Pancreas (tissue), 10 donors: ENCODE data around the gene NR3C2. TPM values are rescaled to one million over a fixed set of nuclear protein-coding genes. Genes with fewer than 3 reads are reported as not detected.

ENCODE experiments used
- ATAC-seq, 4 donors: fragments of 200-7000 bp; cut with Tn5 transposase; one replicate each; pipeline versions ENCODE4 v1.8.0 to v1.9.1; 2020; ENCODE audit warnings: mild to moderate bottlenecking in 4 of 4, moderate library complexity in 4 of 4
- DNase-seq, 6 donors: peaks; one replicate each; pipeline ENCODE4 v3.0.0-alpha.2; 2020
- FAIRE-seq: peaks from 2 replicates; lab custom pipeline; 2012; peaks lifted over from hg19 to GRCh38; lab: Jason Lieb, UNC
- H3K27ac ChIP-seq, 4 donors: fragments of 200-600 bp; sonication (generic); 1 replicate in 3 of 4; 2 replicates in 1 of 4; pipeline versions ENCODE4 v1.5.0 to v1.8.0; 2020
- H3K27me3 ChIP-seq, 4 donors: fragments of 200-600 bp; one replicate each; pipeline ENCODE4 v1.8.0; 2021
- H3K36me3 ChIP-seq, 3 donors: fragments of 200-600 bp; sonication (generic) in 1 of 3; one replicate each; pipeline versions ENCODE4 v1.5.0 to v1.8.0; 2020 to 2021
- H3K4me1 ChIP-seq, 3 donors: fragments of 200-600 bp; one replicate each; pipeline ENCODE4 v1.8.0; 2021
- H3K4me3 ChIP-seq, 4 donors: fragments of 200-600 bp; sonication (generic) in 2 of 4; one replicate each; pipeline versions ENCODE4 v1.5.0 to v1.8.0; 2020 to 2021
- H3K9me3 ChIP-seq, 4 donors: fragments of 200-600 bp; one replicate each; pipeline ENCODE4 v1.8.0; 2021
- WGBS, 2 donors: extraction: QIAGEN DNeasy Blood & Tissue Kit; methylation state at CpG; one replicate each; pipeline ENCODE4 v1.1.7; 2013; 5-methylcytosine and 5-hydroxymethylcytosine counted together
- intact Hi-C, 3 donors: fragments of 100-400 bp; cut with DNase I; formaldehyde crosslinking; loops; one replicate each; pipeline versions ENCODE4 v1.11.1 to v1.14.2; 2022
- polyA plus RNA-seq, 2 donors: library from polyadenylated mRNA; stranded (reverse); fragments of 200-250 nt; gene quantifications; one replicate each; pipeline ENCODE4 v1.2.3, GENCODE V29; 2013
- total RNA-seq, 6 donors: library from RNA; stranded (reverse); fragmentation: NEBNext Ultra II Directional in 4 of 6; extraction: Animal tissue kit (Norgen Biotek cat#: 25700) in 4 of 6; gene quantifications; one replicate each; pipeline versions ENCODE4 v1.2.1 to v1.2.4, GENCODE V29; 2021 to 2023
- TF ChIP-seq, protein P1 (sequence below), 4 donors: fragments of 200-600 bp; sonication (generic) in 3 of 4; IDR thresholded peaks; one replicate each; pipeline versions ENCODE4 v1.5.0 to v1.8.0; 2021; ENCODE audit warnings: antibody characterized with exemption in 4 of 4
- donor health status: healthy with polysubstance abuse.
- donor health status: DM: no; HTN: no; CAD: no; lungs with moderate emphysema.
- donor health status: DM: no; HTN: no; CAD: no.
- donor health status: control.
- donor health status: control.
- donor health status: Bipolar disorder and iron deficiency.
- donor health status: DM: yes; HTN: yes; CAD: no.
- donor health status: DM: no; HTN: no; CAD: no.
- donor health status: DM: no; HTN: no; CAD: no.
- donor health status: DM: yes; HTN: yes; CAD: no.

The NR3C2 gene
- total and polyA plus RNA-seq, 8 donors, result 2.5 to 15.7 (median 12.5) TPM

DNA sequence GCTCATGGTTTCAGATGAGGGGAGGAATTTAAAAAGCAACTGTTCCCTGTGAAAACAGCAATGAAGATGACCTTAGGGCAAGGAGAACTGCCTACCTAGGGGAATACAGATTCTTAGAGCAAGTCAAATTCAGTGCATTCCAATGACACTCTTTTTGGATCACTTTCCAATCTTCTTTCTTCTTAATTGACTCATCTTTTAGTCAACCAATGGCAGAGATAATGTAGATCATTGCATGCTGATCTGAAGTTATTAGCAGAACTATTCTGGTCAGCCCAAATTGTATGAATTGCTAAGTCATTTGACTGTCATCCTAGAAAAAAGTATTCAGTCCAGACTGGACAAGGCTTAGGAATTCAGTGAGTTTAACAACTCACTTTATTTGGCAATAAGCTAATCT, 12.6 kb upstream of the NR3C2 start:
- Histone ChIP-seq H3K4me1 (no peaks in the 10 kb centered on the region), H3K27me3 (no peaks in the 10 kb centered on the region), H3K9me3 (no peaks in the 10 kb centered on the region), H3K4me3 (no peak overlapping the region), H3K36me3 (no peaks in the 10 kb centered on the region), H3K27ac (no peak overlapping the region)
- DNase-seq (no peak), ATAC-seq (no peak), FAIRE-seq (no peak)
- TF ChIP-seq, protein P1, sequence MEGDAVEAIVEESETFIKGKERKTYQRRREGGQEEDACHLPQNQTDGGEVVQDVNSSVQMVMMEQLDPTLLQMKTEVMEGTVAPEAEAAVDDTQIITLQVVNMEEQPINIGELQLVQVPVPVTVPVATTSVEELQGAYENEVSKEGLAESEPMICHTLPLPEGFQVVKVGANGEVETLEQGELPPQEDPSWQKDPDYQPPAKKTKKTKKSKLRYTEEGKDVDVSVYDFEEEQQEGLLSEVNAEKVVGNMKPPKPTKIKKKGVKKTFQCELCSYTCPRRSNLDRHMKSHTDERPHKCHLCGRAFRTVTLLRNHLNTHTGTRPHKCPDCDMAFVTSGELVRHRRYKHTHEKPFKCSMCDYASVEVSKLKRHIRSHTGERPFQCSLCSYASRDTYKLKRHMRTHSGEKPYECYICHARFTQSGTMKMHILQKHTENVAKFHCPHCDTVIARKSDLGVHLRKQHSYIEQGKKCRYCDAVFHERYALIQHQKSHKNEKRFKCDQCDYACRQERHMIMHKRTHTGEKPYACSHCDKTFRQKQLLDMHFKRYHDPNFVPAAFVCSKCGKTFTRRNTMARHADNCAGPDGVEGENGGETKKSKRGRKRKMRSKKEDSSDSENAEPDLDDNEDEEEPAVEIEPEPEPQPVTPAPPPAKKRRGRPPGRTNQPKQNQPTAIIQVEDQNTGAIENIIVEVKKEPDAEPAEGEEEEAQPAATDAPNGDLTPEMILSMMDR (IDR thresholded peaks at IDR 0.05), result no peak
- intact Hi-C loops, result no loop called here

DNA sequence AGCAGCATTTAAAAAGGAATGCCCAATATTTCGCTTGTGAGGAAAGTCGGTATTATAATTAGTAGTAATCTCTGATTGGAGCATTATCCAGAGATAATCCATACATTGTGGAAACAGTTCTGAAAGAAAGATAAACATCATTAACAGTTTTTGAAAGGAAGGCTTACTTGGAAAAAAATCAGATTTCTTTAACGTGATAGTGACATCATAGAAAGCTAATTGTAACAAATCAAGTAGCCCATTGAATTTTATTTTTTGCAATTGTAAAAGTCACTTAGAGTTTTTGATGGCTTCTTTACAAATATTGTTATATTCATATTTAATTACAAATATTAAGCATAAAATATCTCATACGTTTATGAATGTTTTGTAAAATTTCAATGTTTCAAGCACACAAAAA, 11.6 kb upstream of the NR3C2 start:
- H3K4me1 ChIP-seq, result no peaks in the 10 kb centered on the region
- H3K27me3 ChIP-seq, result no peaks in the 10 kb centered on the region
- WGBS, 2 donors, result 76% methylated on average over 4 of the region's 4 CpGs
- no peaks in the 10 kb centered on the region for H3K9me3 ChIP-seq
- no peak overlapping the region for H3K4me3 ChIP-seq
- no peak overlapping the region for H3K27ac ChIP-seq
- intact Hi-C loops, result no loop called here
- no peaks in the 10 kb centered on the region for H3K36me3 ChIP-seq
- no peak for ATAC-seq
- FAIRE-seq, result peak; percentile 23
- TF ChIP-seq, protein P1 (IDR thresholded peaks at IDR 0.05), result no peak
- no peak for DNase-seq

DNA sequence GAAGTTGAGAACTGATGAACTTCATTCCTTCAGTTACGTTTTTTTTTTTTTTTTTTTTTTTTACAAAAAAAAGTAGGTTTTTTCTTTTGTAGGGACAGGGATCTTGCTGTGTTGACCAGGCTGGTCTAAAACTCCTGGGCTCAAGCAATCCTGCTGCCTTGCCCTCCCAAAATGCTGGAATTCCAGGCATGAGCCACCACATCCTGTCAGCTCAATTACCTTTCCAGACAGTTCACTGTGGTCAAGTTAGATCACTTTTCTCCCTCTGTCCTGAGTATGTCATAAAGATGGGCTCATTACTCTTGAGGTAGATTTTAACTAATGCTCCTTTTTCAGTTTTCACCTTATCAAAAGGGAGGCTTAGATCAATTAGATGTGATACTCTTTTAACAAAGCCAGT, 10.8 kb upstream of the NR3C2 start:
- no peak for FAIRE-seq
- Histone ChIP-seq H3K36me3 (no peaks in the 10 kb centered on the region), H3K27me3 (no peaks in the 10 kb centered on the region), H3K4me1 (no peaks in the 10 kb centered on the region), H3K4me3 (no peak overlapping the region), H3K27ac (no peak overlapping the region), H3K9me3 (no peaks in the 10 kb centered on the region)
- intact Hi-C loops, result no loop called here
- TF ChIP-seq, protein P1 (IDR thresholded peaks at IDR 0.05), result no peak
- DNase-seq, result no peak
- WGBS, 2 donors, result 71 to 79% methylated on average over 1 of the region's 1 CpG
- ATAC-seq, result no peak

DNA sequence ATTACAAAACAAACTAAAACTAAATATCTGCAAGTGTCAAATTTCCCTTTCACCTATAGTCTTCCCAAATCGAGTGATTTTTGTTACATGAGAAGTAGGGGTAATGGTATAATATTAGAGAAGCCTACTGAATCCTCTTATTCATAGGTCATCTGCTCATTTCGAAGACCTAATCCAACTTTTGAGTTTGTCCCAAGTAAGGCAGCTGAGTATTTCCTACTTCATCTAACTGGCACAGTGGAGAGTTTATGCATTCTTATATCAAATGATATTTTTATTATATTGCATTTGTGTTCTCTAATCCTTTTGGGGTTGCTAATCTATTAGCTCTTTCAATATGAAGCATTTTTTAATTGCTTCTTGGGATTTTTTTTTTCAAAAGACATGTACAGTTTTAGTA, 7.7 kb upstream of the NR3C2 start:
- H3K36me3 ChIP-seq, result no peaks in the 10 kb centered on the region
- peaks cover 0 to 9% (median 3%) of the 10 kb centered on the region in 3 donors for H3K4me1 ChIP-seq
- no peak overlapping the region for H3K27ac ChIP-seq
- 60 to 73% methylated on average over 2 of the region's 2 CpGs for WGBS, 2 donors
- H3K27me3 ChIP-seq, result no peaks in the 10 kb centered on the region
- no peak for ATAC-seq
- H3K9me3 ChIP-seq, result no peaks in the 10 kb centered on the region
- FAIRE-seq, result no peak
- TF ChIP-seq, protein P1 (IDR thresholded peaks at IDR 0.05), result no peak
- no peak for DNase-seq
- no peak overlapping the region for H3K4me3 ChIP-seq
- intact Hi-C loops, result no loop called here

DNA sequence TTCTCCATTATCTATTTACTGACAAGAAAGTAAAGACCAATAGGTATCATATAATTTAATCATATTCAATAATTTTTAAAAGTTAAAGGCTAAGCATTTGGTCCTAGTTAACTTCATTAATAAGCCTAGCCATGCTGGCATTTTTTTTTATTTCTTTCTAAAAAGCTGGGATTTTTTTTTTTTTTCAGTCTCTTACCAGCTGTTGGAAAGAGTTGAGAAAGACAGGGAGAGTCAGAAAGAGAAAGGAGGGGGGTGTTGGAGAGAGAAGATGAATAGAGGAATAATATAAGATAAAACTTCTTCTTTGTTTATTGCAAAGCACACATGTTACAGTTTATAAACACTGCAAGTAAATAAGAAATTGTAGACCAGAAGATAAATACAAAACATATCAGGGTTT, 5.9 kb upstream of the NR3C2 start:
- H3K9me3 ChIP-seq, result no peaks in the 10 kb centered on the region
- no peak overlapping the region for H3K27ac ChIP-seq
- FAIRE-seq (no peak), DNase-seq (no peak), ATAC-seq (no peak)
- no peaks in the 10 kb centered on the region for H3K36me3 ChIP-seq
- intact Hi-C loops, result no loop called here
- TF ChIP-seq, protein P1 (IDR thresholded peaks at IDR 0.05), result no peak
- H3K4me3 ChIP-seq, result no peak overlapping the region
- H3K4me1 ChIP-seq, result peaks cover 0 to 9% (median 3%) of the 10 kb centered on the region in 3 donors
- H3K27me3 ChIP-seq, result no peaks in the 10 kb centered on the region
